HG02973 (cell line): ENCODE results near the gene PSG3.
"Not testable (repeated sequence)": the region's sequence is repeated elsewhere in the genome, so short reads cannot be mapped to it uniquely, and the experiment has no call there.

Experiments
- ATAC-seq: cut with Tn5 transposase; IDR thresholded peaks from one replicate; pipeline ENCODE4 v1.9.1; 2021; ENCODE audit warnings: moderate library complexity; ENCODE audit not compliant: unreplicated experiment

Gene PSG3

GRCh38 chr19:42740381-42740780 is at the start of gene PSG3:
PSG3 (minus strand) TSS chr19:42740481; CDS start chr19:42740384, 97 bp downstream.
- ATAC-seq: not testable (repeated sequence)

DNA sequence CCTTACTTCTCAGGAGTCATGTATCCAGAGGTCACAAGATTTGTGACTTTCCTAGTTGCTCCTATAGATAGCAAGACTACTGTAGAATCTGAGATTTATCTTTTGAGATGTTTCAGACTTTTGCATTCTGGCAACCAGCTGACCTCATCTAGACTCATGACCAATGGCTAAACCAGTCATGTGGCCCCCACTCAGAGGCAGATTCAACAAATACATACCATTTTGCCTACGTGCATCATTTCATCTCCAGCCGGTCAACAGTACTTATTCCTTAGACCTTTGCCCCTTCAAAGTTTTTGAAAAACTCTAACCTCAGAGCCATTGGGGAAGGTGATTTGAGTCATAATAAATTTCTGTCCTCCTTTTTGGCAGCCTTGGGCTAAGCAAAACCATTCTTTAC is 48.5 kb upstream of the PSG3 start:
- not testable (repeated sequence) for ATAC-seq

- not testable (repeated sequence) for ATAC-seq
Observed at GRCh38 chr19:42787766-42788165, 47.5 kb upstream of the PSG3 start.

- ATAC-seq: not testable (repeated sequence)
Observed at GRCh38 chr19:42776750-42777612, 36.7 kb upstream of the PSG3 start.

- not testable (repeated sequence) for ATAC-seq
Observed at GRCh38 chr19:42774510-42775158, 34.4 kb upstream of the PSG3 start.

DNA sequence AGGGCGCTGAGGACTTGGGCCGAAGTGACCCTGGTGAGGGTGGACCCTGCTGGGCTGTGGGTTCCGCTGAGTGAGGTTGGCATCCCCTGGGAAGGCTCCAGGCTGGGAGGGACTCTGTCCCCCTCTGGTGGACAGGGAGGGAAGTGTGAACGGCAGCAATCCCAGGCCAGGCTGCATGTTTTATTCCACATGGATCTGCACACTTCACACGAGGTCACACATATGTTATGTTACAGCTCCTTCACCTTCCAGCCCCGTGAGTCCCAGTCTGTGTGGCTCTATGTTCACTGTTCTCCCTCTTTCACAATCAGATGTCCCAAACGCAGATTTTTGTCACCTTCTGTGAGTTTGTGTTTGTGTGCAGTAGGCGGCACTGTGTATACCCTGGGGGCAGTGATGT is 27.0 kb upstream of the PSG3 start:
- not testable (repeated sequence) for ATAC-seq

DNA sequence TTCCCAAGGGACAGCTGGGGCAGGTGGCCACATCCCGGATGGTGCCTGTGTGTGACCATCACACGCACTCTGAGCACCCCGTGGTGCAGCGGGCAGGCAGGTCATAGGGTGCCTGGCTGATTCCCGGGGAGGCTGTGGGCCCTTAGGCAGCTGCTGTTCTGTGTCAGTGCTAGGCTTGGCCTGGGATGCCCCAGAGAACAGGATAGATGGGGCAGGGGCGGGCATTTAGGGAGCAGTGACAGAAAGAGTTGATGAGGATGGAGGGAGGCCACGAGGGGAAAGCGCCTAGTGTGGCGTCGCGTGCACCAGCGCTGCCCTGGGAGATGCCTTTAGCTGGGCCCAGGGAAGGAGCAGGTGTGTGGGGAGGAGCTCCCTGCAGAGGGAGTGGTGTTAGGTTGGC is 26.6 kb upstream of the PSG3 start:
- ATAC-seq: not testable (repeated sequence)

- ATAC-seq: no peak
Observed at GRCh38 chr19:42764836-42765235, 24.6 kb upstream of the PSG3 start.

- ATAC-seq: no peak
Observed at GRCh38 chr19:42762789-42763188, 22.5 kb upstream of the PSG3 start.

DNA sequence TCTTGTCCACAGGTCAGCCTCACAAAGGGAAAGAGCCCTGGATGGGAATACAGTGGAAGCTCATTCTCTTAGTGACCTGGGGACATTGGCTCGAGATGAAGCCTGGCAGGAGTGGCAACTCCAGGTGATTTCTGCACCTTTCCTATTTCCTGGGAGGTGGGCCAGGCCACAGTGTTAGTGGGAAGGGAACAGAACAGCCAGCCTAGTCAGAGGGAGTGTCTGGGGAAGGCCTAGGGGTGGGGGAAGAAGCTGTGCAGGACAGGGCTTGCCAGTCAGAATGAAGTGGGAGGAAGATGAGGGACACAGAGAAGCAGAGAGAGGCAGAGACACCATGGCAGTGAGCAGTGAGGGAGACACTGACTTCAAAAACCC is 21.6 kb upstream of the PSG3 start:
- not testable (repeated sequence) for ATAC-seq

- not testable (repeated sequence) for ATAC-seq
Observed at GRCh38 chr19:42760954-42761923, 21.0 kb upstream of the PSG3 start.

DNA sequence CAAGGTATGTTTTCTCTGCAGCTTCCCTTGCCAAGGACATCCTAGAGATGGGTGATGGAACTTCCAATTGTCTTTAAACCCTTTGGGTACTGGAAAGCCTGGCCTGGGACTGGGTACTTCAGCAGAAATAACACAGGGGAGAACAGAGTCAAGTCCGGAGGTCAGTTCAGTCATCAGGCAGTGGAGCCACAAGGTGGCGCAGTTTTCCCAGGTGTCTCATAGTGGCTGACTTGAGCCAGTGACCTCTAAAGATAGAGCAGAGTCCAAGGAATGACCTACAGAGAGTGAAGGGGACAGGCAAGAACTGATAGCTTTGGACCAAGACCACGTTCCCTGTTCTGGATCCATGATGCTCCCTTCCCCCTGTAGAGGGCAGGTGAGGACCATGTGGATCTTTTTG is 18.4 kb upstream of the PSG3 start:
- ATAC-seq: not testable (repeated sequence)

DNA sequence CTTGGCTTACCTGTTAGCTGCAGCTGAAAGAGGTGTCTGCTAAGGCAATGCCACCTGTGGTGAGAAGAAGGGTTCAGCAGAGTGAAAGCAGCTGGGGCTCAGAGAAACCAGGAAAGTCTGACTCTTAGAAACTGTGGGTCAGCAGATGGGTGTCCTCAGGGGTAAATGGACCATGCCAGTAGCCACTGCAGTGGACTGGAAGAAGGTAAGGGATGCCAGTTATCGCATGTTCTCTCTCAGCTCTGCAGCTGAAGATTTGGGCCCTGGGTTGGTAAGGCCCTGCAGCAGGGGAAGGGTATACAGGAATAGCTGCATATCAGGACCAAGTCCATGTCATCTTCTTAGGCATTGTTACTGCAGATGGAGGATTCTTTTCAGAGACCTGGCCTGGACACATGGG is 12.0 kb upstream of the PSG3 start:
- not testable (repeated sequence) for ATAC-seq

DNA sequence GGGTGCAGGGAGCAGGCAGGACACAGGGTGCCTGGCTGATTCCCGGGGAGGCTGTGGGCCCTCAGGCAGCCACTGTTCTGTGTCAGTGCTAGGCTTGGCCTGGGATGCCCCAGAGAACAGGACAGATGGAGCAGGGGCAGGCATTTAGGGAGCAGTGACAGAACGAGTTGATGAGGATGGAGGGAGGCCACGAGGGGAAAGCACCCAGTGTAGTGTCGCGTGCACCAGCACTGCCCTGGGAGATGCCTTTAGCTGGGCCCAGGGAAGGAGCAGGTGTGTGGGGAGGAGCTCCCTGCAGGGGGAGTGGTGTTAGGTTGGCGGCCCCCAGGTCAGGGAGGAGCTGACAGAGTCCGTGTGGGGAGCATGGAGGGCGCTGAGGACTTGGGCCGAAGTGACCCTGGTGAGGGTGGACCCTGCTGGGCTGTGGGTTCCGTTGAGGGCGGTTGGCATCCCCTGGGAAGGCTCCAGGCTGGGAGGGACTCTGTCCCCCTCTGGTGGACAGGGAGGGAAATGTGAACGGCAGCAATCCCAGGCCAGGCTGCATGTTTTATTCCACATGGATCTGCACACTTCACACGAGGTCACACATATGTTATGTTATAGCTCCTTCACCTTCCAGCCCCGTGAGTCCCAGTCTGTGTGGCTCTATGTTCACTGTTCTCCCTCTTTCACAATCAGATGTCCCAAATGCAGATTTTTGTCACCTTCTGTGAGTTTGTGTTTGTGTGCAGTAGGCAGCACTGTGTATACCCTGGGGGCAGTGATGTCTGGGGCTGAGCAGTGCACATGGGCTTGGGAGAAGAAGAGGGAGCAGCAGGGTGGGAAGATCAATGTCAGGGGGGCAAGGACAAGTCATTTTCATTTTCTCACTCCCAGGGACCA is 1.7 kb upstream of the PSG3 start:
- ATAC-seq: not testable (repeated sequence)

GRCh38 chr19:42737581-42738011 is 2.7 kb downstream of the PSG3 start:
- ATAC-seq: not testable (repeated sequence)

GRCh38 chr19:42728341-42728740 is 11.9 kb downstream of the PSG3 start:
- ATAC-seq: not testable (repeated sequence)

GRCh38 chr19:42714000-42714399 is 26.3 kb downstream of the PSG3 start:
- ATAC-seq: not testable (repeated sequence)

- ATAC-seq: not testable (repeated sequence)
Observed at GRCh38 chr19:42712753-42713152, 27.5 kb downstream of the PSG3 start.

DNA sequence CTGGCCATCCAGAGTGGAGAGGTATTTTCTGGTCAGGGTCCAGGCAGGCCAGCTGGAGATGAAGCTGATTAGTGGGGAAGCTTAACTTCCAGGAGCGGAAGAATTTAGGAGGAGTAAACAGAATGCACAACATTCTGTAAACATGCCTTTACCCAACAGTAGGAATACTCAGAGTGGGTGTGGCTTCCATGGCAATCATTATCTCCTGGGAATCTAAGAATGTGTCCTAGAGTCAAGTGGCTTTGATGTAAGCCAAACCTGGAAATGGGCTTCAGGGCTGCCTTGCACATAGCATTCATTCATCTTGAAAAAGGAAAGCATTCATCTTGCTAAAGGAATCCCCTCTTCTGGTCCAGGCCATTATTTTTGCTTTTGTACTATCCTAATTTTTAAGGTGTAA is 29.3 kb downstream of the PSG3 start:
- not testable (repeated sequence) for ATAC-seq

DNA sequence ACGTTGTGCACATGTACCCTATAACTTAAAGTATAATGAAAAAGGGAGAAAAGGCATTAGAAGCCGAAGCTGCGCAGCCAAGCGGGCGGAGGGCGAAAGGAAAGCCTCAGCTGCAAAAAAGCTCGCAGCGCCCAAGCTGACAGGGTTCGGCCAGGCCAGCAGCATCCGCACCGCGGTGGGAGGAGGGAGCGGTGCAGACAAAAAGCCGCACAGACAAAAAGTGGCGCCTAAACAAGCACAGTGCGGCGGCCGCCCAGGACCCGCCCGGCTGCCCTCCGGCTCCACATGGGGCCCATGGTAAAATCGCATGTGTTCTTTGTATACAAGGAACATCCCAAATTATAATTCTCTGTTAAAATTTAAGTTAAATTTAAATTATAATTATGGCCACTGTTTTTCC is 42.4 kb downstream of the PSG3 start:
- no peak for ATAC-seq
